ENCODE data around the gene C14orf93.

Gene C14orf93

GRCh38 chr14:23009939-23010726 is at the start of gene C14orf93:
TSS of gene C14orf93 (minus strand) at chr14:23010143. CDS start at chr14:22999023, 11,120 bp downstream.
- DNase-seq: peak; percentile 89

DNA sequence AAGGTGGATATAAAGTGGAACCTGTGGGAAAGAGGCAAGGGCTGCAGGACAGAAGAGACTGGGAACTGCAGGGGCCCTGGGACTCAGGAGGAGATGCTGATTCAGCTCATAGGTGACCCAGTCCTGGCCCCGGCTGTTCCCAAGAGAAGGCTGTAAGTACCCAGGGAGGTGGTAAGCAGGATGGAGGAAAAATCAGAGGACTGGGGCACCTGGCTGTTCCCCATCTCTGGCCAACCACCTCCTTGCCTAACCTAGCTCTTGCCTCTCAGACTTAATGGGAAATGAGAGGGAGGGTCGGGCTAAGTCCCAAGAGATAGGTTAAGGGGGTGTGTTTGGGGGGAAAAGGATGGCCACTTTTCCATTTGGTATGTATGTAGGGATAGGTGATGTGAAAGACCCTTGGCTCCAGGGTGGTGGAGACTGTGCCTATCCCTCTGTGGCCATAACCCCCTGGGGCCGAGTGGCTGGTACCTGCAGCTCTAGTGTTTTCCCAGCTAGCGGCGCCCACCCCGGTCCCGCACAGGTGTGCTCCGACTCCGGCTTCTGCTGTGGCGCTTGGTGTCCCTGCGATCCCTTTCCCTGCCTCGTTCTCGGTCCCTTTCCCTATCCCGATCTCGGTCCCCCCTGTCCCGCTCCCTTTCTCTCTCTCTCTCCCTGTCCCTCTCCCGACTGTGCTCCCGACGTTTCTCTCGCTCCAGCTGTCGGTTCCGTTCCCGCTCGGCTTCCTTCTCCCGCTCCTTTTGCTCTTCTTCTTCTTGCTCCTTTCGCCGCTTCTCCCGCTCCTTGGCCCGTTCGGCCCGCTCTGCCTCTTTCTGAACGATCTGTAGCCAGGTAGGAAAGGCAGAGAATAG is 48.9 kb upstream of the C14orf93 start:
- no peak for DNase-seq

- DNase-seq: peak; percentile 91
These were observed 48.1 kb upstream of the C14orf93 start for GRCh38 chr14:23057757-23058653.

DNA sequence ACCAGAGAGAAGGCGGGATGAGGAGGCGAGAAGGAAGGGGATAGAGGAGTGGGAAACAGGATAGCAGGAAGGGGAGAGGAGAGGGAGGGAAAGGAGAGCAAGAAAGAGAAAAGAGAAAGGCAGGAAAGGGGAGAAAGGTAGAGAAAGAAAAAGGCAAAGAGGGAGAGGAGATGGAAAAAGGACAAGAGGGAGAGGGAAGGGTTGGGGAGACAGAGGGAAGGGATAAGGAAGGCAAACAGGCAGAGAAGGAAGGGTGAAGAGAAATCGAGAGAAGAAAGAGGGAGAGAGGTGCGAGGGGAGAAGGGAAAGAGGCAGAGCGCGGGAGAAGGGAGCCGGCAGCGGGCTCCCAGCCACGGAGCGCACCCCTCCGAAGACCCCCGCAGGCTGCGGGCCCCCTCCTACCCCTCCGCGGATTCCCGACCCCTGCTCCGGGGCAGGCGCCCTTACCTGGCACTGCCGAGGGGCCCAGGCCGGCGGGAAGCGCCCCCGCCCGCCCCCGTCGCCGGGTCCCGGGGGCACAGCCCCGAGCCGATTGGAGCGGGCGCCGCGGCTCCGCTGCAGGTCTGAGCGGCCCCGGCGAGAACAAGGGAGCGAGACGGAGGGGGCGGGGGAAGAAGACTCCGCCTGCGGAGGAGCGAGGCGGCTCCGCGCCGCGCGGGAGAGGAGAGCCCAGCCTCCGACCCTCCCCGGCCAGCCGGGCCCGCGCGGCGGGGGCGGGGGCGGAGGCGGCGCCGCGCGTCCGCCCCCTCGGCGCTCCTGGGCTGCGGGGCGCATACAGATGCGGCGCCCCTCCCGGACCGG is 47.2 kb upstream of the C14orf93 start, which contains the start of gene CDH24:
TSS of gene CDH24 (minus strand) at position 565 of the 801 bp plus-strand sequence. CDS start 1,787 bp downstream, outside the sequence.
- peak; percentile 71 for DNase-seq

DNA sequence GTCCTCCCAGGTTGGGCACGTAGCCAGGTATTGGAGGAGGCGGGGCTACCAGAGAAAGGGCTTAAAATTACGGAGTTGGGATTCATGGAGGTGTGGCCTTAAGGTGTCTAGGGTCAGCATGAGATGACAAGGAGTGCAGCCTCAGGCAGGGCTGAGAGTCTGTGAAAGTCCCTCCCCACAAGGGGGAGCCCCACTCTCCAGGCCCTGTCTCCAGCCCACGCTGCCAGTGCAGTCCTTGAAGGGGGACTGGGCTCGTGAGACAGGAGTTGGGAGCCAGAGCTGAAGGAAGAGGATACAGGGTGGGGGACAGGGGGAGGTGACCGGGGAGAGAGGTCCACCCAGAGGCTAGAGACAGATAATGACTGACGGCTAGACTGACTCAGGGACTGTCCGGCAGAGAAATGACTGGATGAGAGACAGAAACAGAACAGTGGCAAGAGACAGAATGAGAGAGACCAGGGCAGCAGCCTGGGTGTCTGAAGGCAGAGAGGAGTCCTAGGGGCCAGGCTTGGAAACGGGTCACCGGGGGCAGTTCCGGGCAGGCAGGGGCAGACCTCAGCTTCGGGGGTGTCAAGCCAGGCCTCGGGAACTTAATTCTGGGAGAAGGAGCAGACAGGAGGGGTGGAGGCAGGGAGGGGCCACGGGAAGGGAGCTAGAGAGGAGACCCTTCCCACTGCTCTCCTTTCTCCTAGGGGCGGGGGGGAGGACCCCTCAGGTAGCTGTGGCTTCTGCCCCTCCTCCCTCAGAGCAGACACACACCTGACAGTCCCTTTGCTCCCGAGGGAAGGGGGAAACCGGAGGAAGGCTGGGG is 46.4 kb upstream of the C14orf93 start:
- peak; percentile 74 for DNase-seq

- DNase-seq: no peak
These were observed 45.7 kb upstream of the C14orf93 start for GRCh38 chr14:23055621-23056144.

GRCh38 chr14:23055147-23055550 is 45.2 kb upstream of the C14orf93 start:
- DNase-seq: no peak

GRCh38 chr14:23054000-23054811 is 44.3 kb upstream of the C14orf93 start:
- DNase-seq: no peak

- DNase-seq: no peak
These were observed 43.5 kb upstream of the C14orf93 start for GRCh38 chr14:23053426-23053825.

DNA sequence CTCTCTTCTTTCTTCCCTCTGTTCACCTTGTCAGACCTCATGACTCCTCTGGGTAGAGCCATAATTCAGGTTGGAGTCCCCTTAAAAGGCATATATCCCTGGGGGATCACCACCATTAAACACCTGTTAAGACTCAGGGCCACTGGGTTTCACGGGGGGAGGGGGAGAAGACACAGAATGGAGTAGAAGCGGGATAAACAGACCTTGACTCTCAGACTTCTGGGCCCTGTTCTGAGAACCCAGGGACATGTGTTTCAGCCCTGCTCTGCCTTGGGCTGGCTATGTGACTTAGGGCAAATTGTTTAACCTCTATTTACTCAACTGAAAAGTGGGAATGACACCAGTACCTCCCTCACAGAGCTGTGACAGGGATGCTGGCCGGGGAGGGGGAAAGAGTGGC is 42.7 kb upstream of the C14orf93 start:
- no peak for DNase-seq

DNA sequence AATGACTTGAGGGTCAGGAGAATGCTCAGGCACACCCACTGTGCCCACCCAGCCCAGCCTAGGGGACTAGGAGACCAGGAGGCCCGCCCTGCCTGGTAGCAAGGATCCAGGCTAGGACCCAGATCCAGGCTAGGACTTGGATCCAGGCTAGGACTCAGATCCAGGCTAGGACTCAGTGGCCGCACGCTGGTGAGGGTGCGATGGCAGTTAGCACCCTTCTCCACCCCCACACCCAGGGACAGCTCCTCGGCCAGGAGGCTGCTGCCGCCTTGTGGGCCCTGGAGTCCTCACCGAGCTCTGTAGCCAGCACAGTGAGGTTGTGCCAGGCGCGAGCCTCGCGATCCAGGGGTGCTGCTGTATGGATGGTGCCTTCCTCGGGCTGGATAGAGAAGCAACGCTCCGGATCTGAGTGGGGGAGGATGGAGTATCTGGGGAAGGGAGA is 42.3 kb upstream of the C14orf93 start:
- DNase-seq: no peak

- no peak for DNase-seq
These were observed 41.5 kb upstream of the C14orf93 start for GRCh38 chr14:23051141-23052057.

DNA sequence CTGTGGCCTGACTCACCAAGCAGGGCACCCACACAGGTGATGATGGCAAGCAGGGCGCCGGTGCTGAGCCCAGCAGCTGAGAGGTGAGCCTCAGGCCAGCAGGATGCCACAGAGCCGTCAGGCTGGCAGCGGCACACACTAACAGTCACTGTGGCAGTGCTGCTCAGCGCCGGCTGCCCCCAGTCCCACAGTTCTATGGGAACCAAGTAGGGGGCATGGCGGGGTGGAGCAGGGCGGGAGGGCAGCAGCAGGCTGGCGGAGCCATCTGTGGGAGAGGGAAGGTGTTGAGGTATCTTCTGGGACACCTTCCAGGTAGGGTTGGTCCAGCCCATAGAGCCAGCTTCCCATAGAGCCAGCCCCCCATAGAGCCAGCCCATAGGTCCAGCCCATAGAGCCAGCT is 39.1 kb upstream of the C14orf93 start:
- DNase-seq: no peak

- no peak for DNase-seq
These were observed 38.1 kb upstream of the C14orf93 start for GRCh38 chr14:23047751-23048693.

GRCh38 chr14:23047034-23047634 is 37.2 kb upstream of the C14orf93 start:
- no peak for DNase-seq

DNA sequence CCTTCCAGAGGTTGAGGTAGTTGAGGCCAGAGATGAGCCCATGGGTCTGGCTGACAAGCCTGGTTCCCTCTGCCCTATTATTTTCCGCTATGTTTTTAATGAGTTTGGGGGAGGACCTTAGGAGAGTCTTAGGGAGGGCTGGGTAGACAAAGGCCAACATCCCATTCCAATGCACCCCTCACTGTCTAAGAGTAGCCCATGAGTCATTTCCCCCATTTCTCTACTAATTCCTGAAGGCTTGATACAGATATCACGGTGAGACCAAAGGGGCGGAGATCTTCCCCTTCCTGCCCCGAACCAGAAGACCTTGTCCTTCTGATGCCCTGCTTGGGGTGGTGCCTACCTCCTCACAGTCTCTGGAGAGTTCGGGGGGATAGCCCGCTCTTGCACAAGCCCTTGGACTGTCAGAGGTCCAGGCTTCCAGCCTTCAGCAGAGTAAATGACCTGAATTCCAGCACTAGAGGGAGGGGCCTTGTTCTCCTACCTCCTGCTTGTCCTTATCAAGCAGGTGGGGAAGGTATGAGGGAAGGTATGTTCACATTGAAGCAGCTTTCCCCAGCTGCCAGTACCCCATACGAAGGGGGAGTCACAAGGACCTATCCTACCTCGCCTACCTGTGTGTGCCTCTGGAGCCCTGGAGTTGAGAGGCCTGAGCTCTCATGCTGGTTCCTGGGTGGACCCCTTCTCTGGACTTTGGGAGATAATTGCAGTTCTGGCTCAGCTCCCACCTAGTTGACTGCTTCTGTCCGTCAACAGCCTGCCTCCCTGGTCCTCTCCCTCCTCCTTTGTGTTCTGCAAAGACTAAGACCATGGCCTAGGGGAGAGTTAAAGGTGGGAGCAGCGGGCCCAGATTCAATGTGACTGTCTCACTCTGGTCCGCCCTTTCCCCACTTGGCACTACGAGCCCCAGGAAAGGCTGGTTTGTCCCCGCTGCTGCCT is 35.7 kb upstream of the C14orf93 start:
- no peak for DNase-seq
